HG03175 (cell line): ENCODE data around the gene MRPL50.

ENCODE experiments used
- ATAC-seq: cut with Tn5 transposase; IDR thresholded peaks from one replicate; pipeline ENCODE4 v1.9.1; 2021; ENCODE audit warnings: mild to moderate bottlenecking, moderate library complexity; ENCODE audit not compliant: unreplicated experiment

MRPL50 gene

GRCh38 chr9:101342595-101342994 is 55.8 kb downstream of the MRPL50 start:
- no peak for ATAC-seq

- ATAC-seq: no peak
Measured at GRCh38 chr9:101341958-101342357, 56.5 kb downstream of the MRPL50 start.
